OCI-LY3 (cell line): ENCODE results near the gene RABAC1.

Experiments used
- EZH2phosphoT487 ChIP-seq: fragments of 200-600 bp; shearing (Covaris generic); IDR thresholded peaks from 2 replicates; pipeline ENCODE4 v1.6.1; 2018; ENCODE audit warnings: antibody characterized with exemption, mixed run types, low read depth
- TF ChIP-seq, protein P1 (sequence below): fragments of 200-600, 300-600 bp; sonication (generic); IDR thresholded peaks from 2 replicates; pipeline ENCODE4 v1.5.1; 2014; ENCODE audit warnings: antibody characterized with exemption, low read length, low read depth

DNA sequence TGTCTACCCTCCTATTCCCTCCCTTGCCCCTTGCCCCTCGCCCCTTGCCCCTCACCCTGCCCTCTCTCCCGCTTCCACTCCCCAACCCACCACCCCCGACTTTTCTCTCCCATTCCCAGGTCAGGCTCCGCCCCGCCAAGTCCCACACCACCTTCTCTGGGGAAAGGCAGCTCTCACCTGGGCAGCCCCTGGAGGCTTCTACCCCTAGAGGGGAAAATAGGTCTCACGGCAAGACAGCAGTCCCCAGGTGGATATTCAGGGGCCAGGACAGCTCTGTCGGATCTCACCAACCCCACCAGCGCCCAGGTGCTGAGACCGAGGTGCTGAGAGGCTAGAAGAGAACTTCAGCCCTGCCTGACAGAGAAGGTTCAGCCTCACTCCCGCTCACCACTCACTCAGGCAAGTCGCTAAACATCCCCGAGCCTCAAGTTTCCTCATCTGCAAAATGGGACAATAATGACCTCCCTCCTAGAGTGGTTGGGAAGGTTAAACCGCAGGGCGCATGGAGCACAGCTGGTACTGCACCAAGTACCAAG lies 29.5 kb downstream of the RABAC1 start:
- TF ChIP-seq, protein P1, sequence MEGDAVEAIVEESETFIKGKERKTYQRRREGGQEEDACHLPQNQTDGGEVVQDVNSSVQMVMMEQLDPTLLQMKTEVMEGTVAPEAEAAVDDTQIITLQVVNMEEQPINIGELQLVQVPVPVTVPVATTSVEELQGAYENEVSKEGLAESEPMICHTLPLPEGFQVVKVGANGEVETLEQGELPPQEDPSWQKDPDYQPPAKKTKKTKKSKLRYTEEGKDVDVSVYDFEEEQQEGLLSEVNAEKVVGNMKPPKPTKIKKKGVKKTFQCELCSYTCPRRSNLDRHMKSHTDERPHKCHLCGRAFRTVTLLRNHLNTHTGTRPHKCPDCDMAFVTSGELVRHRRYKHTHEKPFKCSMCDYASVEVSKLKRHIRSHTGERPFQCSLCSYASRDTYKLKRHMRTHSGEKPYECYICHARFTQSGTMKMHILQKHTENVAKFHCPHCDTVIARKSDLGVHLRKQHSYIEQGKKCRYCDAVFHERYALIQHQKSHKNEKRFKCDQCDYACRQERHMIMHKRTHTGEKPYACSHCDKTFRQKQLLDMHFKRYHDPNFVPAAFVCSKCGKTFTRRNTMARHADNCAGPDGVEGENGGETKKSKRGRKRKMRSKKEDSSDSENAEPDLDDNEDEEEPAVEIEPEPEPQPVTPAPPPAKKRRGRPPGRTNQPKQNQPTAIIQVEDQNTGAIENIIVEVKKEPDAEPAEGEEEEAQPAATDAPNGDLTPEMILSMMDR = no peak
- TF ChIP-seq EZH2phosphoT487 = no peak
